SK-N-MC (cell line): ENCODE data around the gene KCTD19.

ENCODE experiments used
- DNase-seq: peaks from one replicate; pipeline ENCODE4 v3.0.0-alpha.2; 2011; ENCODE audit warnings: low read depth, low spot score
- H3K27ac ChIP-seq: fragments of 200-600 bp; sonication (generic); 2 replicates; pipeline ENCODE4 v1.5.1; 2016; ENCODE audit warnings: mixed run types
- H3K36me3 ChIP-seq: fragments of 200-600 bp; sonication (generic); 2 replicates; pipeline ENCODE4 v1.6.1; 2017; ENCODE audit warnings: antibody characterized with exemption, low read length, mixed read lengths; ENCODE audit not compliant: insufficient read depth
- H3K4me3 ChIP-seq: fragments of 200-600 bp; sonication (generic); 2 replicates; pipeline ENCODE4 v1.5.1; 2016
- H3K9ac ChIP-seq: fragments of 200-600 bp; sonication (generic); 2 replicates; pipeline ENCODE4 v1.8.0; 2017; ENCODE audit warnings: mixed run types, mixed read lengths; ENCODE audit not compliant: insufficient read length
- H3K9me3 ChIP-seq: fragments of 200-600 bp; sonication (generic); 2 replicates; pipeline ENCODE4 v1.6.1; 2017; ENCODE audit warnings: low read depth, mild to moderate bottlenecking, antibody characterized with exemption, low read length, moderate library complexity, mixed read lengths
- EZH2 ChIP-seq: fragments of 200-600 bp; sonication (generic); IDR thresholded peaks from one replicate; pipeline ENCODE4 v1.6.1; 2017; ENCODE audit warnings: antibody characterized with exemption
- FOXP2 ChIP-seq: optimal IDR thresholded peaks from 2 replicates; pipeline ENCODE3; 2011; ENCODE audit warnings: mild to moderate bottlenecking, moderate library complexity; ENCODE audit not compliant: insufficient read depth; ENCODE audit errors: extremely low read length, control extremely low read depth
- POLR2AphosphoS5 ChIP-seq: IDR thresholded peaks from 2 replicates; pipeline ENCODE4 v1.6.1; 2012; ENCODE audit warnings: mild to moderate bottlenecking, low read depth, low read length, borderline replicate concordance

The KCTD19 gene

GRCh38 chr16:67291461-67291860 lies 35.1 kb downstream of the KCTD19 start:
- H3K9ac ChIP-seq, result no peak overlapping the region
- no peak overlapping the region for H3K27ac ChIP-seq
- TF ChIP-seq POLR2AphosphoS5 (no peak), FOXP2 (no peak), EZH2 (no peak)
- H3K9me3 ChIP-seq, result no peaks in the 10 kb centered on the region
- DNase-seq, result no peak
- H3K36me3 ChIP-seq, result no peaks in the 10 kb centered on the region
- H3K4me3 ChIP-seq, result no peak overlapping the region

- no peak for TF ChIP-seq FOXP2
- no peak for TF ChIP-seq POLR2AphosphoS5
- no peak for TF ChIP-seq EZH2
- no peak for DNase-seq
- Histone ChIP-seq H3K27ac (no peak overlapping the region), H3K9ac (no peak overlapping the region), H3K36me3 (no peaks in the 10 kb centered on the region), H3K4me3 (no peak overlapping the region), H3K9me3 (no peaks in the 10 kb centered on the region)
Observed at GRCh38 chr16:67287960-67288359, 38.6 kb downstream of the KCTD19 start.

GRCh38 chr16:67286441-67287235 lies 39.9 kb downstream of the KCTD19 start:
- TF ChIP-seq FOXP2 (no peak), EZH2 (no peak), POLR2AphosphoS5 (no peak)
- Histone ChIP-seq H3K9ac (no peak overlapping the region), H3K27ac (no peak overlapping the region), H3K36me3 (no peaks in the 10 kb centered on the region), H3K9me3 (no peaks in the 10 kb centered on the region), H3K4me3 (no peak overlapping the region)
- DNase-seq, result no peak

GRCh38 chr16:67284699-67285646 lies 41.6 kb downstream of the KCTD19 start:
- H3K27ac ChIP-seq, result no peak overlapping the region
- no peak overlapping the region for H3K9ac ChIP-seq
- H3K4me3 ChIP-seq, result no peak overlapping the region
- no peaks in the 10 kb centered on the region for H3K9me3 ChIP-seq
- H3K36me3 ChIP-seq, result no peaks in the 10 kb centered on the region
- DNase-seq, result no peak
- no peak for TF ChIP-seq FOXP2
- no peak for TF ChIP-seq POLR2AphosphoS5
- no peak for TF ChIP-seq EZH2

- H3K9ac ChIP-seq, result no peak overlapping the region
- TF ChIP-seq FOXP2 (no peak), POLR2AphosphoS5 (no peak), EZH2 (no peak)
- no peak overlapping the region for H3K27ac ChIP-seq
Observed at GRCh38 chr16:67283826-67284555, 42.5 kb downstream of the KCTD19 start.

GRCh38 chr16:67283039-67283825 lies 43.3 kb downstream of the KCTD19 start:
- no peak for DNase-seq
- TF ChIP-seq EZH2, result no peak
- TF ChIP-seq POLR2AphosphoS5, result no peak
- no peak for TF ChIP-seq FOXP2
- Histone ChIP-seq H3K9ac (no peak overlapping the region), H3K9me3 (no peaks in the 10 kb centered on the region), H3K4me3 (no peak overlapping the region), H3K36me3 (no peaks in the 10 kb centered on the region), H3K27ac (no peak overlapping the region)

More at GRCh38 chr16:67283826-67284555, 42.5 kb downstream of the KCTD19 start:
- Histone ChIP-seq H3K4me3 (no peak overlapping the region), H3K36me3 (no peaks in the 10 kb centered on the region), H3K9me3 (no peaks in the 10 kb centered on the region)
- DNase-seq, result no peak

GRCh38 chr16:67282447-67282805 lies 44.1 kb downstream of the KCTD19 start:
- Histone ChIP-seq H3K9me3 (no peaks in the 10 kb centered on the region), H3K4me3 (no peak overlapping the region), H3K9ac (no peak overlapping the region), H3K27ac (no peak overlapping the region), H3K36me3 (no peaks in the 10 kb centered on the region)
- TF ChIP-seq FOXP2 (no peak), POLR2AphosphoS5 (no peak), EZH2 (no peak)
- no peak for DNase-seq
